Measurements from ENCODE around the gene TMEM259. TPM values are rescaled to one million over a fixed set of nuclear protein-coding genes. Genes with fewer than 3 reads are reported as not detected.
A peak's percentile ranks its signal among the peaks of the same experiment; 100 is the strongest.

The TMEM259 gene
- total and polyA plus RNA-seq, 2 of the 13 experiments (the other 11 are each of a cell fraction or from before 2014, with no cell fraction given), result 64.7 to 164 TPM

- in situ Hi-C loops (cut with HindIII; ENCODE audit: extremely low pct_ligation_motif_present, low pct_unique_long_range_greater_than_20kb), result loop anchor here (5.0 to 10.0 kb wide), 3 partner anchors 60 to 218 kb away; no protein-coding TSS in a partner anchor
- H3K79me2 ChIP-seq (ENCODE audit: insufficient read depth, low read length), result peaks cover 21% of the 10 kb centered on the region
- H3K4me2 ChIP-seq (ENCODE audit: low read depth, low read length), result peak overlapping the region; percentile 80
- peaks cover 10 to 18% of the 10 kb centered on the region in 2 experiments; a peak in 4 of 5 replicates for H3K36me3 ChIP-seq (replicated peaks in 1 of 2; ENCODE audit: control insufficient read depth in 1 of 2, insufficient read depth in 2 of 2, low read length in 2 of 2)
- peak; percentile 49 for DNase-seq (ENCODE audit: low spot score)
- ATAC-seq, result peak; percentile 71
- peaks cover 47% of the 10 kb centered on the region for H3K4me1 ChIP-seq (ENCODE audit: insufficient read depth, low read length)
- intact Hi-C loops (cut with micrococcal nuclease; ENCODE audit: unreplicated experiment), result no loop called here
- H3K27me3 ChIP-seq (ENCODE audit: control insufficient read depth in 1 of 2, insufficient read depth in 2 of 2, low read length in 2 of 2), result no peaks in the 10 kb centered on the region
- H3K27ac ChIP-seq (ENCODE audit: extremely low read length, insufficient read depth, low read length), result peak overlapping the region; percentile 42
- no peaks in the 10 kb centered on the region for H3K9me3 ChIP-seq (ENCODE audit: low read length)
- H4K20me1 ChIP-seq (ENCODE audit: insufficient read depth, low read length), result no peaks in the 10 kb centered on the region
- no peak for FAIRE-seq
- H2AFZ ChIP-seq (ENCODE audit: low read length), result no peak overlapping the region
- ChIA-PET CTCF (ENCODE audit: low intra/inter-chr PET ratio, low total read pairs) (interaction anchor here (1.8 to 3.4 kb wide), 3 partner anchors 12 to 61 kb away, joined by 7 to 78 read pairs (median 14); partner anchors contain the start of gene ARID3A), POLR2A (interaction anchor here (0.6 to 4.5 kb wide), 4 partner anchors 30 to 122 kb away, joined by 3 to 61 read pairs (median 3); no protein-coding TSS in a partner anchor)
- no TSS peak for BruUV-seq (replicated peaks)
- WGBS (ENCODE audit: low lambda C conversion rate), result 4% methylated on average over 21 of the region's 46 CpGs
- peak overlapping the region; percentile 40 to 64 (median 51); a peak in 5 of 6 replicates for H3K4me3 ChIP-seq (replicated peaks in 1 of 3; ENCODE audit: insufficient read depth in 1 of 3, low read depth in 2 of 3, low read length in 3 of 3)
- H3K9ac ChIP-seq (ENCODE audit: insufficient read depth, low read depth, low read length), result peak overlapping the region; percentile 62
- TF ChIP-seq ZC3H13 (CRISPR knock-in tag; IDR thresholded peaks at IDR 0.05), result no peak
- TF ChIP-seq ZNF33A (CRISPR knock-in tag; IDR thresholded peaks at IDR 0.05; ENCODE audit: borderline replicate concordance), result no peak
- TF ChIP-seq ZNF160 (CRISPR knock-in tag; IDR thresholded peaks at IDR 0.05), result no peak
- TF ChIP-seq, protein P1, sequence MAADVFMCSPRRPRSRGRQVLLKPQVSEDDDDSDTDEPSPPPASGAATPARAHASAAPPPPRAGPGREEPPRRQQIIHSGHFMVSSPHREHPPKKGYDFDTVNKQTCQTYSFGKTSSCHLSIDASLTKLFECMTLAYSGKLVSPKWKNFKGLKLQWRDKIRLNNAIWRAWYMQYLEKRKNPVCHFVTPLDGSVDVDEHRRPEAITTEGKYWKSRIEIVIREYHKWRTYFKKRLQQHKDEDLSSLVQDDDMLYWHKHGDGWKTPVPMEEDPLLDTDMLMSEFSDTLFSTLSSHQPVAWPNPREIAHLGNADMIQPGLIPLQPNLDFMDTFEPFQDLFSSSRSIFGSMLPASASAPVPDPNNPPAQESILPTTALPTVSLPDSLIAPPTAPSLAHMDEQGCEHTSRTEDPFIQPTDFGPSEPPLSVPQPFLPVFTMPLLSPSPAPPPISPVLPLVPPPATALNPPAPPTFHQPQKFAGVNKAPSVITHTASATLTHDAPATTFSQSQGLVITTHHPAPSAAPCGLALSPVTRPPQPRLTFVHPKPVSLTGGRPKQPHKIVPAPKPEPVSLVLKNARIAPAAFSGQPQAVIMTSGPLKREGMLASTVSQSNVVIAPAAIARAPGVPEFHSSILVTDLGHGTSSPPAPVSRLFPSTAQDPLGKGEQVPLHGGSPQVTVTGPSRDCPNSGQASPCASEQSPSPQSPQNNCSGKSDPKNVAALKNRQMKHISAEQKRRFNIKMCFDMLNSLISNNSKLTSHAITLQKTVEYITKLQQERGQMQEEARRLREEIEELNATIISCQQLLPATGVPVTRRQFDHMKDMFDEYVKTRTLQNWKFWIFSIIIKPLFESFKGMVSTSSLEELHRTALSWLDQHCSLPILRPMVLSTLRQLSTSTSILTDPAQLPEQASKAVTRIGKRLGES (CRISPR knock-in tag; IDR thresholded peaks at IDR 0.05; ENCODE audit: borderline replicate concordance), result no peak
- no peak for TF ChIP-seq SOX6 (IDR thresholded peaks at IDR 0.05)
- TF ChIP-seq SOX6 (CRISPR knock-in tag; IDR thresholded peaks at IDR 0.05), result no peak
- no peak for TF ChIP-seq JUN (CRISPR knock-in tag; IDR thresholded peaks at IDR 0.05)
- TF ChIP-seq ZNF660 (CRISPR knock-in tag; IDR thresholded peaks at IDR 0.05; ENCODE audit: borderline replicate concordance, low read depth), result no peak
- TF ChIP-seq EZH2 (conservative IDR thresholded peaks at IDR 0.05; ENCODE audit: low read depth, low read length), result no peak
- TF ChIP-seq ZNF7 (CRISPR knock-in tag; IDR thresholded peaks at IDR 0.05), result no peak
- TF ChIP-seq, protein P2, sequence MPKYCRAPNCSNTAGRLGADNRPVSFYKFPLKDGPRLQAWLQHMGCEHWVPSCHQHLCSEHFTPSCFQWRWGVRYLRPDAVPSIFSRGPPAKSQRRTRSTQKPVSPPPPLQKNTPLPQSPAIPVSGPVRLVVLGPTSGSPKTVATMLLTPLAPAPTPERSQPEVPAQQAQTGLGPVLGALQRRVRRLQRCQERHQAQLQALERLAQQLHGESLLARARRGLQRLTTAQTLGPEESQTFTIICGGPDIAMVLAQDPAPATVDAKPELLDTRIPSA (CRISPR knock-in tag; IDR thresholded peaks at IDR 0.05; ENCODE audit: borderline replicate concordance), result no peak
- TF ChIP-seq ZNF883 (CRISPR knock-in tag; IDR thresholded peaks at IDR 0.05; ENCODE audit: not compliant biosample characterization), result no peak
- TF ChIP-seq CHD4 (IDR thresholded peaks at IDR 0.05; ENCODE audit: borderline replicate concordance, low read length), result no peak
- TF ChIP-seq ZNF329 (CRISPR knock-in tag; IDR thresholded peaks at IDR 0.05; ENCODE audit: low read depth), result peak; percentile 51; the same call in 1 of the 2 replicates
- TF ChIP-seq TCF7L2 (IDR thresholded peaks at IDR 0.05; ENCODE audit: low read depth, low read length), result no peak
- TF ChIP-seq PRDM4 (CRISPR knock-in tag; IDR thresholded peaks at IDR 0.05; ENCODE audit: borderline replicate concordance), result no peak
- TF ChIP-seq ZNF577 (CRISPR knock-in tag; IDR thresholded peaks at IDR 0.05; ENCODE audit: borderline replicate concordance, low read depth), result no peak
- TF ChIP-seq KLF9 (CRISPR knock-in tag; IDR thresholded peaks at IDR 0.05; ENCODE audit: low read depth), result no peak
- peak; percentile 27; the same call in 1 of the 2 replicates for TF ChIP-seq BORCS8-MEF2B (CRISPR knock-in tag; IDR thresholded peaks at IDR 0.05)
- no peak for TF ChIP-seq HHEX (CRISPR knock-in tag; IDR thresholded peaks at IDR 0.05)
These were observed 38.3 kb downstream of the TMEM259 start for GRCh38 chr19:982567-983170.

Data from HepG2 (cell line).